Heart left ventricle (tissue), 13 donors: ENCODE measurements around the gene NTRK2.

Source experiments
- POLR2A ChIP-seq, 2 donors: fragments of 450-650 bp; IDR thresholded peaks; one replicate each; pipeline ENCODE4 v1.6.1; 2017; ENCODE audit warnings: antibody characterized with exemption in 2 of 2, mild to moderate bottlenecking in 2 of 2, moderate library complexity in 2 of 2
- TF ChIP-seq, protein P1 (sequence below), 12 donors: fragments of 200-600 bp; sonication (generic) in 4 of 12; IDR thresholded peaks; one replicate each; pipeline versions ENCODE4 v1.5.0 to v1.8.0; 2018 to 2022; ENCODE audit warnings: antibody characterized with exemption in 12 of 12, mild to moderate bottlenecking in 5 of 12
- donor health status: ischemic (EF 13 %, LVEDD 7.1; RV severe dilation, severe dysfunction).
- donor health status: DM: no; HTN: yes; CAD: no.
- donor health status: DM: no; HTN: no; CAD: no.
- donor health status: ischemic (EF 25% LVEDD 6.9; RV normal size, moderate dysfunction).
- donor health status: ischemic (EF 25% LVEDD 5.7; RV mildly dilated, moderate dysfunction).
- donor health status: ischemic (EF 35%, LVEDD 5.7; RV mildly dilated, moderate dysfunction).
- donor health status: nonischemic (EF 11% LVEDD 7.7; RV severe dilation, severe dysfunction).
- donor health status: DM: yes; HTN: yes; CAD: no.
- donor health status: PGD.
- donor health status: ischemic (EF 29% LVEDD 5.4; RV normal size, mild dysfunction).
- donor health status: nonischemic (EF 23%, LVEDD 6.1; RV moderate dilation, normal function).

DNA sequence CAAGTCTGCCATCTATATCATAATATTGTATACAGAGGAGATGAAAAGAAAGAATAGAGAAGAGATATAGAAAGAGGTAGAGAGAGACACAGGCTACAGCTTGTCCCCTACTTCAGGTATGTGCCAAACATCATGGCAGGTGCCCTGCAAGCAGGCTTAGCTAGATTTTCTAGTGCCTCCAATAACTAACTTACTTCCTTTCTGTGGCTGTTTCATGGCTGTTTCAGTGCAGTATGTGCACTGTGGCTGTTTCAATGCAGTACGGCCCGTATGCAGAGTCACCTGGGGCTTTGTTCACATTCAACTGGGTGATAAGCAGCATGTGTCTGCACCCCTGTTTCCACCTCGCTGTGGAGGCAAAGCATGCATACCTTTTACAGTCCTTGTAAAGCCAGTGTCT is 327.2 kb downstream of the NTRK2 start:
- TF ChIP-seq, protein P1, sequence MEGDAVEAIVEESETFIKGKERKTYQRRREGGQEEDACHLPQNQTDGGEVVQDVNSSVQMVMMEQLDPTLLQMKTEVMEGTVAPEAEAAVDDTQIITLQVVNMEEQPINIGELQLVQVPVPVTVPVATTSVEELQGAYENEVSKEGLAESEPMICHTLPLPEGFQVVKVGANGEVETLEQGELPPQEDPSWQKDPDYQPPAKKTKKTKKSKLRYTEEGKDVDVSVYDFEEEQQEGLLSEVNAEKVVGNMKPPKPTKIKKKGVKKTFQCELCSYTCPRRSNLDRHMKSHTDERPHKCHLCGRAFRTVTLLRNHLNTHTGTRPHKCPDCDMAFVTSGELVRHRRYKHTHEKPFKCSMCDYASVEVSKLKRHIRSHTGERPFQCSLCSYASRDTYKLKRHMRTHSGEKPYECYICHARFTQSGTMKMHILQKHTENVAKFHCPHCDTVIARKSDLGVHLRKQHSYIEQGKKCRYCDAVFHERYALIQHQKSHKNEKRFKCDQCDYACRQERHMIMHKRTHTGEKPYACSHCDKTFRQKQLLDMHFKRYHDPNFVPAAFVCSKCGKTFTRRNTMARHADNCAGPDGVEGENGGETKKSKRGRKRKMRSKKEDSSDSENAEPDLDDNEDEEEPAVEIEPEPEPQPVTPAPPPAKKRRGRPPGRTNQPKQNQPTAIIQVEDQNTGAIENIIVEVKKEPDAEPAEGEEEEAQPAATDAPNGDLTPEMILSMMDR (IDR thresholded peaks at IDR 0.05): no peak
- TF ChIP-seq POLR2A (IDR thresholded peaks at IDR 0.05): no peak
